CD4-positive, alpha-beta T cell treated with Interferon gamma for 1 hour (primary cell): ENCODE results near the gene INPP5A.
"Not testable (repeated sequence)": the region's sequence is repeated elsewhere in the genome, so short reads cannot be mapped to it uniquely, and the experiment has no call there.

ENCODE experiments used
- DNase-seq: peaks from one replicate; pipeline ENCODE4 v3.0.0-alpha.2; 2020

INPP5A gene

DNA sequence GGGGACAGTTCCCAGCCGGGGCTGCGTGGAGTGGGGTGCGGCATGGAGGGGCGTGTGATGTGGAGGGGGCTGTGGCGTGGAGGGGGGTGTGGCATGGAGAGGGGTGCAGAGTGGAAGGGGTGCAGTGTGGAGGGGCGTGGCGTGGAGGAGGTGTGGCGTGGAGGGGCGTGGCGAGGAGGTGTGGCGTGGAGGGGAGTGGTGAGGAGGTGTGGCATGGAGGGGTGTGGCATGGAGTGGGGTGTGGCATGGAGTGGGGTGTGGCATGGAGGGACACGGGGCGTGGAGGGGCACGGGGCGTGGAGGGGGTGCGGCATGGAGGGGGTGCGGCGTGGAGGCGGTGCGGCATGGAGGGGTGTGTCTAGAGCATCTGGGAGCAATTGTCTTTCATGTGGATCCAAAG is 214.8 kb downstream of the INPP5A start:
- no peak for DNase-seq

DNA sequence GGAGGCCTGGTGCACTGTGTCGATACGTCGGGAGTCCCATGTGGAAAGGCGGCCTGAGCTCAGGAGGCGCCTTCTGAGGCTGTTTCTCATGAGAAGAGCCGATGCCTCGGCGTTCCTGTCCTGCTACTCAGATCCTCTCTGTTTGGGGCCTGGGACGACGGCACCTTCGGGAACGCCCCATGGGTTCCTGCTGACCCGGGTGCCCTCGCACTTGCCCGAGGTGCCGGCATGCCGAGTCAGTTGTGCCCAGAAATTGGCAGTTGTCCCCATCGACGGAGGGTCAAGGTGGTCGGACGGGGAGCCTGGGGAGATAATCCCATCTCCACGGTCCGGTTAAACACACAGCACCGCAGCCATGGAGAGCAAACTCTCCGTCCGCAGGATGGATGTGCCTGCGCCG is 215.4 kb downstream of the INPP5A start:
- DNase-seq = no peak

DNA sequence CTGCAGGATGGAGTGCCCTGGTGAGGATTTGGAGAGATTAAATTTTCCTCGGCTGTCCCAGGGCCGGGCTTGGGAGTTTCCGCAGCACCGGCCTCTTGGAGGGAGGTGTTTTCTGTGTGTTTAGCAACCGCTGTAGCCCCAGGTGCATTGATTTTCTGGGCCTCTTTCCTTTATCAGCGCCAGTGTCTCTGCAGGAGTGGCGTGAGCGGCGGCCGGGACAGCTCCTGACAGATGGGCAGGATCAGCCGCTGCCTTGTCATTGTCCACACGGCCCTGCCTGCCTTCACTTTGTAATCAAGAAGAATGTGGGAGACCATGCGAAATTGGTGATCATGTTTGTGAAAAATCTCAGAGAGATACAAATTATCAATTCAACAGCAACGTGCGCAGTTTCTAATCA is 216.0 kb downstream of the INPP5A start:
- no peak for DNase-seq

DNA sequence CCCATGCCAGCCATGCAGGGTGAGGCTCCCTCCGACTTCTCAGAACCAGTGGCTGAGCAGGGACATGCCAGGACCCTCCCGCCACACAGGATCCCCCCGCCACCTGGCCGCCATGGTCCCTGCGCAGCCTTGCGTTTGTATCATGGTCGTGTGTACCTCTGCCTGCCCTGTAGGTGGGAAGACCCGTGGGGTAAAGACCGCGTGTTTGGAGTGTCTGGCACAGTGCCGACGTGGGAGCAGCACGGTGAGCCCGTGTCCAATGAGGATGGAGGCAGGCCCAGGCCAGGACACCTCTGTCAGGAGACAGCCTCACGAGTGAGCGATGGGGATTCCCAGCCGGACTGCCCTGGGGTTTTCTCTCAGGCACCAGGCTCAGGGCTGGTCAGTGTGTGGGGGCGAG is 216.5 kb downstream of the INPP5A start:
- no peak for DNase-seq

DNA sequence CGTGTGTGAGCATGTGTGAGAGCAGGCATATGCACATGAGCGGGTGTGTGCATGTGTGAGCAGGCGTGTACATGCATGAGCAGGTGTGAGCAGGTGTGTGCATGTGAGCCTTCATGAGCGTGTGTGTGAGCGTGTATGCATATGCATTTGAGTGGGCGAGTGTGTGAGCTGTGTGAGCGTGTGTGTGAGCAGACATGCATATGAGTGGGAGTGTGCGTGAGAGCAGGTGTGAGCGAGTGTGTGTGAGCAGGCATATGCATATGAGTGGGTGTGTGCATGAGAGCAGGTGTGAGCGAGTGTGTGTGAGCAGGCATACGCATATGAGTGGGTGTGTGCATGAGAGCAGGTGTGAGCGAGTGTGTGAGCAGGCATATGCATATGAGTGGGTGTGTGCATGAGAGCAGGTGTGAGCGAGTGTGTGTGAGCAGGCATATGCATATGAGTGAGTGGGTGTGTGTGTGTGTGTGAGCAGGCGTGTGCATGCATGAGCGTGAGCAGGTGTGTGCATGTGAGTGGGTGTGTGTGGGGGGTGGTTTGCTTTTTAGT is 217.7 kb downstream of the INPP5A start:
- DNase-seq = no peak

DNA sequence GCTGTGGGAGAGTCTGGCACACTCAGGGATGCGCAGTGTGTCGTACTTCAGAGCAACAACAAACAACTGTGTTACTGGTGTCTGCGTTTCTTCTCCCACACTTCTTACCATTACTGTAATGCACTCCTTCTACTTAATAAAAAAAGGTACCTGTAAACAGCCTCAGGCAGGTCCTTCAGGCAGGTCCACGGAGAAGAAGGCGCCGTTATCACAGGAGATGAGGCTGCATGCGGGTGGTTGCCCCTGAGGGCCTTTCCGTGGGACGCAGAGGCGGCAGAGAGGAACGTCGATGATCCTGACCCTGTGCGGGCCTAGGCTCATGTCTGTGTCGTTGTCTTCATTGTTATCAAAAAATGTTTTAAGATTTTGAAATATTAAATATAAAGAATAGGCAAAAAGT is 219.0 kb downstream of the INPP5A start:
- DNase-seq = no peak

DNA sequence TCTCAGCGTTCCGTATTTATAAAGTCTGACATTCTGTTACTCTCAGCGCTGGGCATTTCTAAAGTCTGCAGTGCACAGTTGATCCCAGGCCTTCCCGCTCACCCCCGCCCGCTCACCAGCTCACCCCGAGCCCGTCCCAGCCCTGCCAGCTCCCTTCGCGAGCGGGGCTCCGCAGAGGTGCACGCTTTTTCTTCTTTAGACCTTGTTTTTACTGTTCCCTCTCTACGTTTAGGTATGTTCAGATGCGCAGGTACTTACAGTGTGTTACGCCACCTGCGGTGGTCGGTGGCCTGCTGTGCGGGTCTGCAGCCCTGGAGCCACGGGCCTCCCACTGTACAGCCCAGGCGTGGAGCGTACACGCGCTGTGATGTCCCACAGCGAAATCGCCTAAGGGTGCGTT is 219.6 kb downstream of the INPP5A start:
- DNase-seq = no peak

DNA sequence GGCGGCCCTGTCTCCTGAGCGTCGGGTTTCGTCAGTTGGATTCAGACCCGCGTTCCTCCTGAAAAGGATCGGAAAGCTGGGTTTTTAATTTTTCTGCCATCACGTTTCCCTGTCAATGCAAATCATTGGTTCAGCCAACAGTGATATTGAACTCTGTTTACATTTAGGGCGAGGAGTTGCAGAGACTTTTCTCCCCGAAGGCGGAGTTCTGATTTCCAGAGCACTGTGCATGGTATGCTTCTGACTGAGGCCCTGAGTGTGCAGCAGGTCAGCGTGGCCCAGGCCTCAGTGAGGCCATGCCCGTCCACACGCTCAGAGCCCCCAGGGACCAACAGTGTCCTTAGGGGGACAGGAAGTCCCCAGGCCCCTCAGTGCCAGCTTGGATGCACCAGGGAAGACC is 221.3 kb downstream of the INPP5A start:
- no peak for DNase-seq

DNA sequence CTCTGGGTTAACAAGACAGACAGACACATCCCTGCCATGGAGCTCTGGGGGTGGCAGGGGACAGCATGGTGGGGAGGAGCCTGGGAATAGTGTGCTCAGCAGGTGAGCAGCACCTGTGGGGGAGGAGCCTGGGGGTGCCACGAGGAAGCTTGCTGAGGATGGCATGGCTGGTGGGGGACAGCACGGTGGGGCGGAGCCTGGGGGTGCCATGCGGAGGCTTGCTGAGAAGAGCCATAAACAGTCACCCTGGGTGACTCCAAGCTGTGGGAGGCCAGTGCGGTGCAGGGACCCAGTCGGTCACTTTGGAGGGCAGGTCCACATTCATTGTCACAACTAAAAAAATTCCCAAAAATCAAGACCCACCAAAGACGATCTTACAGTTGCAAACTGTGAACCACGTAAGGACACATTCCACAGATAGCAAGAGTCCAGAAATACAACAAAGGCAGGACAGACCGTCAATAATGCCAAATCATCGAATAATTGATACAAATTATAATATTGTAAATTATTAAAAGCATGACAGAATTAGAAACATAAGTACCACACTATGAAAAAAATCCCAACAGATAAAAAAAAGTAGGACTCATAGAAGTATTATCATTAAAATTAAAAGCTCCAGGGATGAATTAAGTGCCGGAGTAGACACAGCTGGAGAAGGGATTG is 223.9 kb downstream of the INPP5A start:
- no peak for DNase-seq

DNA sequence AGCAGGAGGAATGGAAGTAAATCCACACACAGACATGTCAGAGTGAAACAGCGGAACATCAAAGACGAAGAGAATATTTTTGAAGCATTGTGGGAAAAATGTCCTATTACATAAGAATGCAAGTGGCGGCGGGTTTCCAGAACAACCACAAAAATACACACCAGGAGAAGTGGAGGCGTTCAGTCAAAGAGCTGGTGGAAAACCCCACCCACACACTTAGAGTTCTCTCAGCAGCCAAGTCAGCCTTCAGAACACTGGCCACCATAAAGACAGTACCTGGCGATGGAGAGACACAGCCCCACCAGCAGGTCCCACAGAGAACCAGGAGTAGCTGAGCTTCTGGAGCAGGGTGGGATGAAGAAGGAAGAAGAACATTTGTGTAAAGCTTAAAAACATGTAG is 224.7 kb downstream of the INPP5A start:
- no peak for DNase-seq

DNA sequence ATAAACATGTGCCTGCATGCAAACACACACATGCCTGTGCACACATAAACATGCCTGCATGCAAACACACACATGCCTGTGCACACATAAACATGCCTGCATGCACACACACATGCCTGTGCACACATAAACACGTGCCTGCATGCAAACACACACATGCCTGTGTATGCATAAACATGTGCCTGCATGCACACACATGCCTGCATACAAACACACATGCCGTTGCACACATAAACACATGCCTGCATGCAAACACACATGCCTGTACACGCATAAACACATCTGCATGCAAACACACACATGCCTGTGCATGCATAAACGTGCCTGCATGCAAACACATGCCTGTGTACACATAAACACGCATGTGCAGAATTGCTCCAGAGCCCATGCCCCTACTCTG is 226.0 kb downstream of the INPP5A start:
- no peak for DNase-seq

DNA sequence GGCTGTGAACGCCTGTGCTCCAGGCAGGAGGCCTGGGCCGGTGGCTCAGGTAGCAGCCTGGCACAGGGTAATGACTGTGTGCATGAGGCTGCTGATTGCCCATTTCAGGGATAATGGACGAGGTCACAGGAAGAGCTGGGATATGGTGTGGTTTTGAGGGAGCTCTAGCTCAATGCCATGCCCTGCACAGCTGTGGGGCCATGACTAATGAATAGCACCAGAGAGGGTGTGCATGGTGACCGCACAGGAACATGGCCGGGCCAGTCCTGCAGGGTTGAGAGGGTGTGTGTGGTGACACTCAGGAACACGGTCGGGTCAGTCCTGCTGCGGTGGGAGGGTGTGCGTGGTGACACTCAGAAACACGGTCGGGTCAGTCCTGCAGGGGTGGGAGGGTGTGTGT is 226.5 kb downstream of the INPP5A start:
- DNase-seq = no peak

DNA sequence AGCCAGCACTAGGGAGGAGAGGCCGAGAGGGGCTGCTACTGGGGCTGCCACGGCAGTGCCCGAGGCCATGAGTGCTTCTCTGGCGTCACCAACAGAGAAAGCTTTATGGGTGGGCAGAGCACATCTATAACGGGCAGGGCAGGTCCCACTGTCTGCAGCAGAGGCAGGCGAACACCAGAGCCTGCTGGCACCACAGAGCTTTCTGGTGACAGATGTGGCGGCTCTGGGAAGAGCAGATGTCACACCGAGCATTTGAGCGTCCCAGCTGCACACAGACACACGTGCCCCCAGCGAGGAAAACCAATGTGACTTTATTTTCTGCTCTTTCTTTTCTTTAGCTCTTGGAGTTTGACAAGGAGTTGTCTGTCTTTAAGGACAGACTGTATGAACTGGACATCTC is 227.8 kb downstream of the INPP5A start:
- no peak for DNase-seq

DNA sequence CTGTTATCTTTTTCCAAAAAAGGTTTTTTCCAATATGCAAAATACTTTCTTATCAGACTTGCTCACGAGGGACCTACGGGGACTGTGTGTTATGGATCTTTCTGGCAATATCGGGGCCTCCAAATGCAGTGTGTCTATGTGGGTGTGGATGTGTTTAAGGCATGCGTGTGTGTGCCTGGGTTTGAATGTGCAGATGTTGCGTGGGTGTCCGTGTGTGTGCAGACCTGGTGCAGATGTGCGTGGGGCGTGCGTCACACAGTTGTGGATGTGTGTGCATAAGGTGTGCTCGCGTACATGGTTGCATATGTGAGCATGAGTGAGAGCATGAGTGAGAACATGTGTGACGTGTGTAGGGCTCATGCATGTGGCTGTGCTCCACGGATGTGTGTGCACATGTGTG is 228.7 kb downstream of the INPP5A start:
- DNase-seq = no peak

DNA sequence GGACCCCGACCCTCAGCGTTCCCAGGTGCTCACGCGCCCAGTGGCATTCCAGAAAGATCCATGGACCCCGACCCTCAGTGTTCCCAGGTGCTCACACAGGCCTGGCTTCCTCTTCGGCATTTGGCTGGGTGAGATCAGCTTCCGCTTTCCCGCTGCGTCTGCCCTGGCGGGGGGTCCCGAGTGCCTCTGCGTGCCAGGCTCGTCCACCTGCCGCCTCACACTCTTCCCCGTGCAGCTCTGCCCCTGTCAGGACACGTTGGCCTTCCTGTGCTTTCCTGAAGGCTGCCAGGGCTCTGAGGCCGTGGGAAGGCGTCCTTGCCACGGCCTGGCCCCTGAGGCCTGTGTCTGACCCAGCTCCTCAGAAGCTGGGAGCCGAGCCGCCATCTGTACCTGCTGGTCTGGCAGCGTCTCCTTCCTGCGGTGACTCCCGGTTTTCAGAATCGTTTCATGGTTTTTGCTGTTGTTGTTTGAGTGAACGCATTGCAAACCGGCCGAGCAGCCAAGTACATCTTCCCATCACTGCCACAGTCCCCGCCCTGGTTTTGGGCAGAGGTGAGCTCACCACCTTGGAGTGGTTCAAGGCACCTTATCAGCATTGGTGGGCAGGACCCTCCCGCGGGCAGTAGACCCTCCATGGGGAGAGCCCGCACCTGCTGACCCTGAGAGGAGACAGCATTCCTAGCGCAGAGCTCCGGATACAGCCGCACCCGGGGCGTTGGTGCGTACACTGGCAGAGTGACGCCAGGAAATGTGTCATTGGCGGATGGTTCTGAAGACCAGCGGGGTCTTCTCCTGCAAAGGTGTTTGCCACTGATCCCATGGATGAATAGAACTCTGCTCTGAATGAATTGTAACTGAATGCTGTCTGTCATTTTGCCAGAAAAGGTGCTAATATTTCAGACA is 231.0 kb downstream of the INPP5A start:
- DNase-seq = no peak

DNA sequence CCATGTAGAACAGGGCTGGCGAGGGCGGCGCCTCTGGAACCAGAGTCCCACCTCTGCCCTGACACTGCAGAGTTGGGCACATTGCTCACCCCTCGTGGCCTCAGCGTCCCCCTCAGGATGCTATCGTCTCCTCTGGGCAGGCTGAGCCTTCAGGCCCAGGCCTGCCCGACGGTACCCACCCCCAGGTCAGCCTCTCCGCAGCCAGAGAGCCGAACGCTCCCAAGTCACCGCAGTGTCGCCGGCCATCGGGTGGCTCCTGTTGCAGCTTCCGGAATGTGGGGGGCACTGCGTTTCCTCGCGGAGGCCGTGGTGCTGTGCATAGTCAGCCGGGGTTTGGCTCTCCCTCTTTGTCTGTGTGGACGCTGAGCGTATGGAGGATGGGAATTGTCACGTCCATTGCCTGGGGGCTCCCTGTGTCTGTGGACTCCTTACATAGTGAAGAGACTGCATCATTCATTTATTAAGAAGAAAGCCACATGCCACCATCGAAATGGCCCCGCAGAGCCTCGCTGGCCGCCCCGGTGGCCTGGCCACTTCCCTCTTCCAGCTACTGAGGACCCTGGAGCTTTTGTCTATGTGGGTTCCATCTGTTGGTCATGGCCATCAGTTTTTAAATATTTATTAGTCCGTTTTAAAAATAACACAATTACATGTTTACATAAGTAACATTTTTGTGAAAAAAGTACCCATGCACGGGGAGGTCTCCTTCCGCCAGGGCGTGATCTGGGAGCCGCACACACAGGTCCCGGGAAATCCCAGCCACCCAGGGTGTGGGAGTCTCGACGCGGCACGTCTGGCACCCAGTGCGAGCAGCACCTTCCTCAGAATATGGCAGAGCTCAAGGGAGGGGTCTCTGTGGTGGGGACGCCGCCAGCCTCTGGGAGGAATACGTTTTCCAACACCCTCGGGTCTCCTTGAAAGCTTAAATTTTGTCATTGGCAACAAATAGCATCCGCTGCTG is 232.8 kb downstream of the INPP5A start:
- DNase-seq = no peak

DNA sequence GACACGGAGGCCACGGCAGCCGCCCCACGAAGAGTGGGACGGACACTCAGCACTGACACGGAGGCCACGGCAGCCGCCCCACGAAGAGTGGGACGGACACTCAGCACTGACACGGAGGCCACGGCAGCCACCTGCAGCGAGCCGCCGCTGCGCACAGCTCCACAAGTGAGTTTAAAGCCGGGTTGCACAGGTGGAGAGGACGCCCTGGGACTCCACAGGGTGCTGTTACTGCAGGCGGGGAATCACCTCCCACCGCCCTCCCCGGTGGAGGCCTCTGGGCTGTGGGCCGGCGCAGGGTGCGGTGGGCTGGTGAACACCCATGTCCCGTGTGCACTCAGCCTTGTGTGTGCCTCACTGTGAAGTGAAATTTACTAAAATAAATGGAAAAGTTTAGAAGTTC is 235.2 kb downstream of the INPP5A start:
- not testable (repeated sequence) for DNase-seq

DNA sequence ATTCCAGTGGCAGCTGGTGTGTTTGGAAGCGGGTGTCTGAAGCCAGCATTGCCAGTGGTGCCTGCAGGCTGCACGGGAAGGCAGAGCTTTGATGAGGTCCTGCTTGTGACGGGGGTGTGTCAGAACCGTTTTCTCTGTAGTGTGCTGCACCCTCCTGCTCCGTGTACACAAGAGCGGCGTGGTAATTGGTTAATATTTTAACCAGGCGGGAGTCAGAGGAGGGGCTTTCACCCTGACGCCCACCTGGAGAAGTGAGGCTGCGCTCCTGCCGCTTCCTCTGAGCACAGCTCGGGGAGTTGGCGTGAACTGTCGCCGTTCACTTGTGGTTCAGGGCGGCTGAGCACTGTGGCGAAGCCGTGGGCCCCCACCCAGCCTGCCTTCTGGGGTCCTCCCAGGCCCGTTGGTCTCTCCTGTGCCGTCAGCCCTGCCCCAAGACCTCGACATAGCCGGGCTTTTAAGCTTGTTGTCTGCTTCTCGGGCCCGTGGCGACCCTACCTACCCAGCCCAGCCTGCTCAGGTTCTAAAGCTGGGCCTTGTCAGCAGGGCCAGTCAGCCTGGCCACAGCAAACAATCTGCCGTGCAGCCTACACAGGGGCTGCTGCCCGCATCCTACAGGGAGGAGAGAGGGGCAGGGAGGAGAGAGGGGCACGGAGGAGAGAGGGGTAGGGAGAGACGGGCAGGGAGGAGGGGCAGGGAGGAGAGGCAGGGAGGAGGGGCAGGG is 236.8 kb downstream of the INPP5A start:
- no peak for DNase-seq

DNA sequence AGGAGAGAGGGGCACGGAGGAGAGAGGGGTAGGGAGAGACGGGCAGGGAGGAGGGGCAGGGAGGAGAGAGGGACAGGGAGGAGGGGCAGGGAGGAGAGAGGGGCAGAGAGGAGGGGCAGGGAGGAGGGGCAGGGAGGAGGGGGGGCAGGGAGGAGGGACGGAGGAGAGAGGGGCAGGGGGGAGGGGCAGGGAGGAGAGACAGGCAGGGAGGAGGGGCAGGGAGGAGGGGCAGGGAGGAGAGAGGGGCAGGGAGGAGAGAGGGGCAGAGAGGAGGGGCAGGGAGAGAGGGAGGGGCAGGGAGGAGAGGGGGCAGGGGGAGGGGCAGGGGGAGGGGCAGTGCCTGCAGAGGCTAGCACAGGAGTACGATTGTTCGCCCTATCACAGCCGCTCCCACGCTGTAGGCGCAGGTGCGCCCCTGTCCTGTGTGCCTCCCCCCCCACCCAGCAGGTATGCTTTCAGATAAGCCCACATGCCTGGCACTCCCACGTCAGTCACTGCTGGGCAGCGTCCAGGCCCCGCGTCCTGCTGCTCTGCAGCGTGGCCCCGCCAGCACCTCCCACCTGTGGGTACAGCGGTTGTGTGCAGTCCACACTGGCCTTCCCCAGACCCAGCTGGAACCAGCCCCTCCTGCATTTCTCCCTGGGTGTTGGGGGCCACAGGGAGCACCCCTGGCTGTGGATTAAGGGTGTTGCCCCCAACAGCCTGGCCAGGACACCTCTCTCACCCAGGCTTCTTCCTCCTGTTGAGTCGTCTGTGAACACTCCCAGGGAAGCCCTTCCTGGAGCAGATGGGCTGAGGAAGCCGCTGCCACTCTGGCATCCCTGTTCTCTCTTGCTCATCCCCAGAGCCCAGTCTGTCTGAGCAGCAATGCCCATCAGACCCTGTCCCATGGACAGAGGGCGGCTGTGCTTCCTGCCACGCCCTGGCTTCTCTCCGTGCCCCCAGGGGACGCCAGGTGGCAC is 237.6 kb downstream of the INPP5A start:
- no peak for DNase-seq

DNA sequence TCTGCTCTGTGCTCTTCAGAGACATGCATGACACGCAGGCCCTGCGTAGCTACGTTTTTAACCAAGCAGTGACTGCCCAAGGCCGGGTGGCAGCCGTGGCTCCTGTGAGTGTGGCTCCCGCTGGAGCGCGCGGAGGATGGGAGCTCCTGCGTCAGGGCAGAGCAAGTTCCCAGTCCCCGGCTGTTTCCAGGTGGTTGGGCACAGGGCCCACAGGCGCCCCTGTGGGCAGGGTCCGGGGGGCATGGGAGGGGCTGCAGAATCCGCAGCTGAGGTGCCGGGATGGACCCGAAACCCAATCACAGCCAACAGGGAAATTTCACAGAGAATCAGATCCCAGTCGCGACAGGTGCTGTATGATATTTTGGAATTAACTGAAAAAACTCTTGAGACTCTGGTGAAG is 238.6 kb downstream of the INPP5A start:
- no peak for DNase-seq

DNA sequence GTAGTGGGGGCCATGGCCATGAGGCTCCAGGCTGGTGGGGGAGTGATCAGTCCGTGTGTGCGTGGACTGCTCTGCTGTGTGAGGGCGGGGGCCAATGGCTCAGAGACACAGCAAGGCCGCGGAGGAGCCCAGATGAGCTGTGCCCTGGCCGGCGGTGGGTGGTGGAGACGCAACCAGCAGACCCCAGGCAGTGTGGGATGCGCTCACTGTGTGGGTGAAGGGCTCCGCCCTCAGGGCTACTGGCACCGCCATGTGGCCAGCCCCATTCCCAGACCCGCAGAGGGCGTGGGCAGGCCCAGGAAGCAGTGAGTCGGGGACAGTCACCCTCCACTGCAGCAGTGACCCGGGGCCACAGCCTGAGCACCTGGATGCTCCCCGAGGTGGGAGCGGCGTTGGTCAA is 239.2 kb downstream of the INPP5A start:
- no peak for DNase-seq
